T-helper 2 cell (primary cell): ENCODE measurements around the gene CDC42EP5.
"Not testable (repeated sequence)": the region's sequence is repeated elsewhere in the genome, so short reads cannot be mapped to it uniquely, and the experiment has no call there.

Experiments
- DNase-seq, 5 experiments: peaks; one replicate each; pipeline versions ENCODE4 v3.0.0 to v3.0.0-alpha.2; 2012 to 2022
- total RNA-seq, 2 donors: gene quantifications; one replicate each; lab custom pipeline; 2026; lab: John Stamatoyannopoulos, UW

Gene CDC42EP5
- total RNA-seq, result 0 reads per million in 2 donors

- no peak for DNase-seq
These were observed at the start of gene CDC42EP5 for GRCh38 chr19:54473071-54473891. Gene CDC42EP5 (minus strand): TSS chr19:54473296. CDS start chr19:54465547, 7,749 bp downstream.

GRCh38 chr19:54521860-54522513, 48.9 kb upstream of the CDC42EP5 start:
- no peak for DNase-seq

GRCh38 chr19:54521022-54521859, 48.1 kb upstream of the CDC42EP5 start:
- no peak for DNase-seq

- DNase-seq, result peak in 1 of 5 experiments; percentile 85
These were observed 45.7 kb upstream of the CDC42EP5 start for GRCh38 chr19:54518844-54519243.

GRCh38 chr19:54517483-54517882, 44.4 kb upstream of the CDC42EP5 start:
- DNase-seq, result peak in 3 of 5 experiments; percentile 15 to 66 (median 26)

GRCh38 chr19:54515156-54515555, 42.1 kb upstream of the CDC42EP5 start:
- no peak for DNase-seq

GRCh38 chr19:54509200-54509940, 36.3 kb upstream of the CDC42EP5 start:
- not testable (repeated sequence) for DNase-seq

GRCh38 chr19:54508487-54508886, 35.4 kb upstream of the CDC42EP5 start:
- not testable (repeated sequence) for DNase-seq

- DNase-seq, result no peak
These were observed 34.7 kb upstream of the CDC42EP5 start for GRCh38 chr19:54507824-54508223.

- DNase-seq, result not testable (repeated sequence)
These were observed 34.1 kb upstream of the CDC42EP5 start for GRCh38 chr19:54507038-54507717.

- DNase-seq, result no peak
These were observed 33.0 kb upstream of the CDC42EP5 start for GRCh38 chr19:54506079-54506478.

GRCh38 chr19:54505542-54505941, 32.4 kb upstream of the CDC42EP5 start:
- not testable (repeated sequence) for DNase-seq

- DNase-seq, result peak in 1 of 5 experiments; percentile 15
These were observed 29.5 kb upstream of the CDC42EP5 start, which contains the start of gene LAIR2 for GRCh38 chr19:54502518-54503048. Gene LAIR2 (plus strand): TSS chr19:54502831. CDS start chr19:54502919, 88 bp downstream.

- DNase-seq, result not testable (repeated sequence)
These were observed 25.3 kb upstream of the CDC42EP5 start for GRCh38 chr19:54498451-54498772.

GRCh38 chr19:54497747-54498450, 24.8 kb upstream of the CDC42EP5 start:
- peak in 1 of 5 experiments; percentile 43 for DNase-seq

GRCh38 chr19:54495284-54495683, 22.2 kb upstream of the CDC42EP5 start:
- DNase-seq, result not testable (repeated sequence)

GRCh38 chr19:54493967-54494585, 21.0 kb upstream of the CDC42EP5 start:
- DNase-seq, result no peak

GRCh38 chr19:54493056-54493455, 20.0 kb upstream of the CDC42EP5 start:
- not testable (repeated sequence) for DNase-seq

GRCh38 chr19:54492568-54492967, 19.5 kb upstream of the CDC42EP5 start:
- no peak for DNase-seq

GRCh38 chr19:54489766-54490165, 16.7 kb upstream of the CDC42EP5 start:
- DNase-seq, result no peak
